Stimulated activated CD4-positive, alpha-beta T cell treated with anti-CD3 and anti-CD28 coated beads, Interleukin-15, amount 100 ng/mL, for 1 hour (primary cell): ENCODE results near the gene UMPS.
"Not testable (repeated sequence)": the region's sequence is repeated elsewhere in the genome, so short reads cannot be mapped to it uniquely, and the experiment has no call there.

Experiments used
- DNase-seq, 2 donors: peaks; one replicate each; pipeline ENCODE4 v3.0.0-alpha.2; 2020; ENCODE audit warnings: low read depth in 1 of 2, low spot score in 1 of 2

UMPS gene

GRCh38 chr3:124707223-124707622, 23.0 kb upstream of the UMPS start:
- DNase-seq = not testable (repeated sequence)

GRCh38 chr3:124707656-124708062, 22.6 kb upstream of the UMPS start:
- DNase-seq = no peak

- no peak for DNase-seq
Observed at GRCh38 chr3:124714223-124714853, 15.9 kb upstream of the UMPS start.

- DNase-seq = no peak
Observed at GRCh38 chr3:124722589-124722988, 7.7 kb upstream of the UMPS start.

- no peak for DNase-seq
Observed at GRCh38 chr3:124730941-124731297, 667 bp downstream of the UMPS start.

- DNase-seq = no peak
Observed at GRCh38 chr3:124731760-124732159, 1.5 kb downstream of the UMPS start.

GRCh38 chr3:124741027-124741426, 10.8 kb downstream of the UMPS start:
- DNase-seq = no peak

GRCh38 chr3:124745756-124746155, 15.5 kb downstream of the UMPS start:
- DNase-seq = no peak

- DNase-seq = no peak
Observed at GRCh38 chr3:124747111-124747981, 17.1 kb downstream of the UMPS start.

- no peak for DNase-seq
Observed at GRCh38 chr3:124748560-124749198, 18.4 kb downstream of the UMPS start.

- not testable (repeated sequence) for DNase-seq
Observed at GRCh38 chr3:124749877-124750276, 19.6 kb downstream of the UMPS start.

- no peak for DNase-seq
Observed at GRCh38 chr3:124751501-124751900, 21.2 kb downstream of the UMPS start.

- DNase-seq = no peak
Observed at GRCh38 chr3:124752051-124752450, 21.8 kb downstream of the UMPS start.

- DNase-seq = not testable (repeated sequence)
Observed at GRCh38 chr3:124757926-124758325, 27.7 kb downstream of the UMPS start.

GRCh38 chr3:124758851-124759635, 28.8 kb downstream of the UMPS start:
- no peak for DNase-seq

- DNase-seq = no peak
Observed at GRCh38 chr3:124759666-124760401, 29.6 kb downstream of the UMPS start.

GRCh38 chr3:124760601-124761000, 30.3 kb downstream of the UMPS start:
- DNase-seq = no peak

GRCh38 chr3:124761250-124761796, 31.1 kb downstream of the UMPS start:
- peak; percentile 58 to 65 for DNase-seq

GRCh38 chr3:124761935-124762660, 31.8 kb downstream of the UMPS start:
- no peak for DNase-seq

GRCh38 chr3:124762661-124763011, 32.4 kb downstream of the UMPS start:
- DNase-seq = no peak
